SK-N-SH (cell line): ENCODE measurements around the gene TCF12. TPM values are rescaled to one million over a fixed set of nuclear protein-coding genes. Genes with fewer than 3 reads are reported as not detected.

Experiments used
- CTCF ChIA-PET: fragments of 300-600, 350-600 bp; formaldehyde crosslinking; extraction: SDS; loops from one replicate; lab custom pipeline; 2021; lab: Yijun Ruan, JAX
- POLR2A ChIA-PET: fragments of 350-600 bp; sonication (Branson Sonifier 250); formaldehyde crosslinking; extraction: SDS; loops from one replicate; lab custom pipeline; 2020; ENCODE audit warnings: antibody characterized with exemption, inconsistent platforms; lab: Yijun Ruan, JAX
- DNase-seq: peaks from one replicate; pipeline ENCODE4 v3.0.0; 2012
- H2AFZ ChIP-seq: fragments of 200-600 bp; sonication (generic); 2 replicates; pipeline ENCODE4 v1.8.1; 2016; ENCODE audit warnings: antibody characterized with exemption, mild to moderate bottlenecking, low read depth
- H3F3A ChIP-seq: fragments of 200-600 bp; sonication (generic); replicated peaks from 2 replicates; pipeline ENCODE3; 2016; ENCODE audit warnings: antibody characterized with exemption, mild to moderate bottlenecking; ENCODE audit not compliant: insufficient read depth
- H3K27ac ChIP-seq, 2 experiments: fragments of 200-500 bp in 1 of 2; fragments of 200-600 bp in 1 of 2; sonication (Bioruptor generic) in 1 of 2; sonication (generic), shearing (Covaris generic) in 1 of 2; 2 replicates each; pipeline versions ENCODE4 v1.5.1 to v1.6.1; 2014 to 2016; ENCODE audit warnings: low read depth in 2 of 2, inconsistent platforms in 1 of 2, low read length in 1 of 2, mild to moderate bottlenecking in 1 of 2, mixed read lengths in 1 of 2
- H3K27me3 ChIP-seq: fragments of 200-600 bp; sonication (generic), shearing (Covaris generic); 2 replicates; pipeline ENCODE4 v1.6.1; 2016; ENCODE audit warnings: mixed run types; ENCODE audit not compliant: insufficient read depth
- H3K36me3 ChIP-seq, 2 experiments: fragments of 200-500 bp in 1 of 2; fragments of 200-600 bp in 1 of 2; sonication (Bioruptor generic) in 1 of 2; sonication (generic) in 1 of 2; replicated peaks in 1 of 2; 2 replicates each; pipeline versions ENCODE3 to v1.5.1; 2014 to 2016; ENCODE audit warnings: low read length in 1 of 2, mild to moderate bottlenecking in 1 of 2; ENCODE audit not compliant: insufficient read depth in 2 of 2, control insufficient read depth in 1 of 2
- H3K4me1 ChIP-seq, 2 experiments: fragments of 200-500 bp in 1 of 2; fragments of 200-600 bp in 1 of 2; sonication (Bioruptor generic) in 1 of 2; sonication (generic), shearing (Covaris generic) in 1 of 2; 2 replicates each; pipeline versions ENCODE4 v1.5.1 to v1.6.1; 2014 to 2016; ENCODE audit warnings: low read depth in 1 of 2, low read length in 1 of 2, mixed run types in 1 of 2; ENCODE audit not compliant: insufficient read depth in 2 of 2, control insufficient read depth in 1 of 2
- H3K4me2 ChIP-seq: fragments of 200-600 bp; sonication (generic), shearing (Covaris generic); 2 replicates; pipeline ENCODE4 v1.6.1; 2017; ENCODE audit warnings: mixed run types
- H3K4me3 ChIP-seq, 2 experiments: fragments of 200-500 bp in 1 of 2; fragments of 200-600 bp in 1 of 2; sonication (Bioruptor generic) in 1 of 2; sonication (generic), shearing (Covaris generic) in 1 of 2; 2 replicates each; pipeline versions ENCODE4 v1.5.1 to v1.8.1; 2014 to 2016; ENCODE audit warnings: low read depth in 2 of 2, inconsistent platforms in 1 of 2, low read length in 1 of 2, mild to moderate bottlenecking in 1 of 2, mixed read lengths in 1 of 2, moderate library complexity in 1 of 2
- H3K79me2 ChIP-seq: fragments of 200-600 bp; sonication (generic); 2 replicates; pipeline ENCODE4 v1.8.1; 2017; ENCODE audit warnings: mild to moderate bottlenecking; ENCODE audit not compliant: insufficient read depth
- H3K9ac ChIP-seq: fragments of 200-600 bp; sonication (generic); 2 replicates; pipeline ENCODE4 v1.6.1; 2017; ENCODE audit warnings: mixed run types
- H3K9me2 ChIP-seq: fragments of 200-600 bp; sonication (generic); 2 replicates; pipeline ENCODE4 v1.6.1; 2017; ENCODE audit warnings: mixed run types
- H3K9me3 ChIP-seq: fragments of 200-600 bp; sonication (generic); 2 replicates; pipeline ENCODE4 v1.6.1; 2017; ENCODE audit warnings: mixed run types, mild to moderate bottlenecking, moderate library complexity
- H4K20me1 ChIP-seq: fragments of 200-600 bp; sonication (generic); 2 replicates; pipeline ENCODE4 v1.6.1; 2017; ENCODE audit warnings: mild to moderate bottlenecking, mixed run types; ENCODE audit not compliant: insufficient read depth
- CTCF ChIP-seq: fragments of 200-600 bp; sonication (generic); IDR thresholded peaks from 2 replicates; pipeline ENCODE4 v1.6.1; 2017; ENCODE audit warnings: antibody characterized with exemption, mild to moderate bottlenecking, moderate library complexity
- EP300 ChIP-seq, 2 experiments: IDR thresholded peaks; 2 replicates each; pipeline versions ENCODE4 v1.4.0 to v1.6.1; 2012; ENCODE audit warnings: borderline replicate concordance in 1 of 2, low read depth in 1 of 2, low read length in 1 of 2
- PBX3 ChIP-seq: IDR thresholded peaks from 2 replicates; pipeline ENCODE4; 2012
- RFX5 ChIP-seq: IDR thresholded peaks from 2 replicates; pipeline ENCODE4 v1.6.1; 2012; ENCODE audit warnings: mild to moderate bottlenecking, improper control_type of control experiment, low read length
- TCF12 ChIP-seq: IDR thresholded peaks from 2 replicates; pipeline ENCODE4 v1.4.0; 2012
- USF1 ChIP-seq: IDR thresholded peaks from 2 replicates; pipeline ENCODE4 v1.4.0; 2012; ENCODE audit warnings: low read depth, borderline replicate concordance
- WGBS: methylation state at CpG from one replicate; pipeline ENCODE4 v1.1.6; 2017; ENCODE audit warnings: low lambda C conversion rate; 5-methylcytosine and 5-hydroxymethylcytosine counted together
- polyA plus RNA-seq, 3 experiments: library from polyadenylated mRNA; depleted of rRNA; stranded (reverse); fragments of >200 nt; gene quantifications; 2 replicates each; pipeline ENCODE4 v1.2.3, GENCODE V29; 2012
- TF ChIP-seq, protein P1 (sequence below): IDR thresholded peaks from 2 replicates; pipeline ENCODE4 v1.4.0; 2012; ENCODE audit warnings: low read depth
- TF ChIP-seq, protein P2 (sequence below): IDR thresholded peaks from 2 replicates; pipeline ENCODE4 v1.6.1; 2012; ENCODE audit warnings: mild to moderate bottlenecking, low read depth, low read length, moderate library complexity

Gene TCF12
- polyA plus RNA-seq, 1 of the 3 experiments (the other 2 are of a cell fraction), result 49.6 TPM

DNA sequence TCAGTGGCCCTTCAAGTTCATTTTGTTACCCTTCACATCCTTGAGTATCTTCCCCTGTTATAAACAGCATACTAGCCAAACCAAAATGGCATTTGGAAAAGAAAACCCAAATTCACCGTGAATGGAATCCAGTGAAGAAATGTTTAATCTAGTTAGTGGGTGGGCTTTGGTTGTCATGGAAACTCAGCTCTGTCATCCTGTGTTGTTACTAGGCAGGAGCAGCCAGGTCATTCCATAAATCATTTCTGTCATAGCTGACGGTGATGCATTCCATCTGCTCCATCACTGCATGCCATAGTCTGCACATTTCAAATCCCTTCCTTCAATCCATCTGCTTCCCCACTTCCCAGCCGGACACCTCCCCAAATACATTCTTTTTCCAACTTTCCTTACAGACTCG is 317.4 kb downstream of the TCF12 start:
- Histone ChIP-seq H3K27ac (peak overlapping the region in 1 of 2 experiments; percentile 41; a peak in 2 of 4 replicates), H3K4me2 (no peak overlapping the region), H3K4me1 (peaks cover 9 to 19% of the 10 kb centered on the region in 2 experiments; a peak in 3 of 4 replicates), H3K27me3 (no peaks in the 10 kb centered on the region), H3K79me2 (peaks cover 42% of the 10 kb centered on the region), H2AFZ (no peak overlapping the region), H3F3A (peaks cover 23% of the 10 kb centered on the region), H3K4me3 (no peak overlapping the region), H4K20me1 (peaks cover 4% of the 10 kb centered on the region), H3K9me2 (no peaks in the 10 kb centered on the region), H3K9me3 (no peaks in the 10 kb centered on the region), H3K9ac (no peak overlapping the region), H3K36me3 (peaks cover 53 to 76% of the 10 kb centered on the region in 2 experiments)
- DNase-seq, result peak; percentile 47
- TF ChIP-seq CTCF (no peak), RFX5 (peak; percentile 73), USF1 (no peak), PBX3 (peak; percentile 94), EP300 (IDR thresholded peaks at IDR 0.05; ENCODE audit: borderline replicate concordance in 1 of 2, low read depth in 1 of 2, low read length in 1 of 2) (peak in 1 of 2 experiments; percentile 48; a peak in 1 of 4 replicates), TCF12 (peak; percentile 72)
- TF ChIP-seq, protein P1, sequence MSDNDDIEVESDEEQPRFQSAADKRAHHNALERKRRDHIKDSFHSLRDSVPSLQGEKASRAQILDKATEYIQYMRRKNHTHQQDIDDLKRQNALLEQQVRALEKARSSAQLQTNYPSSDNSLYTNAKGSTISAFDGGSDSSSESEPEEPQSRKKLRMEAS, result no peak
- TF ChIP-seq, protein P2, sequence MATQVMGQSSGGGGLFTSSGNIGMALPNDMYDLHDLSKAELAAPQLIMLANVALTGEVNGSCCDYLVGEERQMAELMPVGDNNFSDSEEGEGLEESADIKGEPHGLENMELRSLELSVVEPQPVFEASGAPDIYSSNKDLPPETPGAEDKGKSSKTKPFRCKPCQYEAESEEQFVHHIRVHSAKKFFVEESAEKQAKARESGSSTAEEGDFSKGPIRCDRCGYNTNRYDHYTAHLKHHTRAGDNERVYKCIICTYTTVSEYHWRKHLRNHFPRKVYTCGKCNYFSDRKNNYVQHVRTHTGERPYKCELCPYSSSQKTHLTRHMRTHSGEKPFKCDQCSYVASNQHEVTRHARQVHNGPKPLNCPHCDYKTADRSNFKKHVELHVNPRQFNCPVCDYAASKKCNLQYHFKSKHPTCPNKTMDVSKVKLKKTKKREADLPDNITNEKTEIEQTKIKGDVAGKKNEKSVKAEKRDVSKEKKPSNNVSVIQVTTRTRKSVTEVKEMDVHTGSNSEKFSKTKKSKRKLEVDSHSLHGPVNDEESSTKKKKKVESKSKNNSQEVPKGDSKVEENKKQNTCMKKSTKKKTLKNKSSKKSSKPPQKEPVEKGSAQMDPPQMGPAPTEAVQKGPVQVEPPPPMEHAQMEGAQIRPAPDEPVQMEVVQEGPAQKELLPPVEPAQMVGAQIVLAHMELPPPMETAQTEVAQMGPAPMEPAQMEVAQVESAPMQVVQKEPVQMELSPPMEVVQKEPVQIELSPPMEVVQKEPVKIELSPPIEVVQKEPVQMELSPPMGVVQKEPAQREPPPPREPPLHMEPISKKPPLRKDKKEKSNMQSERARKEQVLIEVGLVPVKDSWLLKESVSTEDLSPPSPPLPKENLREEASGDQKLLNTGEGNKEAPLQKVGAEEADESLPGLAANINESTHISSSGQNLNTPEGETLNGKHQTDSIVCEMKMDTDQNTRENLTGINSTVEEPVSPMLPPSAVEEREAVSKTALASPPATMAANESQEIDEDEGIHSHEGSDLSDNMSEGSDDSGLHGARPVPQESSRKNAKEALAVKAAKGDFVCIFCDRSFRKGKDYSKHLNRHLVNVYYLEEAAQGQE, result no peak
- ChIA-PET POLR2A (no interaction called here), CTCF (interaction anchor here (1.1 to 1.6 kb wide), 3 partner anchors 9 to 89 kb away, joined by 3 to 5 read pairs (median 3); no protein-coding TSS in a partner anchor)
- WGBS, result 53% methylated on average over 4 of the region's 4 CpGs
